BJ (cell line): ENCODE data around the gene G3BP1. TPM values are rescaled to one million over a fixed set of nuclear protein-coding genes. Genes with fewer than 3 reads are reported as not detected.

Experiments used
- CTCF ChIA-PET: fragments of 350-600 bp; formaldehyde crosslinking; extraction: SDS; loops from one replicate; lab custom pipeline; 2021; ENCODE audit warnings: antibody characterized with exemption, inconsistent platforms; lab: Yijun Ruan, JAX
- POLR2A ChIA-PET: fragments of 300-600 bp; sonication (Branson Sonifier 250); formaldehyde crosslinking; extraction: SDS; loops from one replicate; lab custom pipeline; 2021; ENCODE audit warnings: antibody characterized with exemption; lab: Charles Lee
- DNase-seq: peaks from one replicate; pipeline ENCODE4 v3.0.0-alpha.2; 2011; ENCODE audit warnings: low read depth
- H3K27me3 ChIP-seq: 2 replicates; pipeline ENCODE4 v1.6.0; 2011; ENCODE audit warnings: low read length; ENCODE audit not compliant: control insufficient read depth, insufficient read depth
- H3K36me3 ChIP-seq: 2 replicates; pipeline ENCODE4 v1.5.1; 2011; ENCODE audit warnings: low read length; ENCODE audit not compliant: control insufficient read depth, insufficient read depth
- H3K4me3 ChIP-seq: 2 replicates; pipeline ENCODE4 v1.5.1; 2011; ENCODE audit warnings: low read depth, mild to moderate bottlenecking, control low read depth, low read length
- polyA plus RNA-seq: library from polyadenylated mRNA; depleted of rRNA; stranded (reverse); fragments of >200 nt; gene quantifications from 2 replicates; pipeline ENCODE4 v1.2.3, GENCODE V29; 2011
- TF ChIP-seq, protein P1 (sequence below): IDR thresholded peaks from 2 replicates; pipeline ENCODE4 v1.5.1; 2011; ENCODE audit warnings: low read depth, mild to moderate bottlenecking, control low read depth, inconsistent platforms, low read length, moderate library complexity; ENCODE audit not compliant: insufficient read depth

Gene G3BP1
- polyA plus RNA-seq, 1 experiment: 59.1 TPM

- ChIA-PET POLR2A (interaction anchor here (0.6 kb wide), 1 partner anchor 1602 kb away, joined by 4 read pairs; no protein-coding TSS in a partner anchor), CTCF (interaction anchor here (0.5 to 1.1 kb wide), 2 partner anchors 110 to 1237 kb away, joined by 3 to 4 read pairs; no protein-coding TSS in a partner anchor)
- Histone ChIP-seq H3K36me3 (peaks cover 13% of the 10 kb centered on the region), H3K27me3 (no peaks in the 10 kb centered on the region), H3K4me3 (no peak overlapping the region)
- DNase-seq: no peak
- TF ChIP-seq, protein P1, sequence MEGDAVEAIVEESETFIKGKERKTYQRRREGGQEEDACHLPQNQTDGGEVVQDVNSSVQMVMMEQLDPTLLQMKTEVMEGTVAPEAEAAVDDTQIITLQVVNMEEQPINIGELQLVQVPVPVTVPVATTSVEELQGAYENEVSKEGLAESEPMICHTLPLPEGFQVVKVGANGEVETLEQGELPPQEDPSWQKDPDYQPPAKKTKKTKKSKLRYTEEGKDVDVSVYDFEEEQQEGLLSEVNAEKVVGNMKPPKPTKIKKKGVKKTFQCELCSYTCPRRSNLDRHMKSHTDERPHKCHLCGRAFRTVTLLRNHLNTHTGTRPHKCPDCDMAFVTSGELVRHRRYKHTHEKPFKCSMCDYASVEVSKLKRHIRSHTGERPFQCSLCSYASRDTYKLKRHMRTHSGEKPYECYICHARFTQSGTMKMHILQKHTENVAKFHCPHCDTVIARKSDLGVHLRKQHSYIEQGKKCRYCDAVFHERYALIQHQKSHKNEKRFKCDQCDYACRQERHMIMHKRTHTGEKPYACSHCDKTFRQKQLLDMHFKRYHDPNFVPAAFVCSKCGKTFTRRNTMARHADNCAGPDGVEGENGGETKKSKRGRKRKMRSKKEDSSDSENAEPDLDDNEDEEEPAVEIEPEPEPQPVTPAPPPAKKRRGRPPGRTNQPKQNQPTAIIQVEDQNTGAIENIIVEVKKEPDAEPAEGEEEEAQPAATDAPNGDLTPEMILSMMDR: no peak
These were observed 28.8 kb downstream of the G3BP1 start for GRCh38 chr5:151800532-151800931.

DNA sequence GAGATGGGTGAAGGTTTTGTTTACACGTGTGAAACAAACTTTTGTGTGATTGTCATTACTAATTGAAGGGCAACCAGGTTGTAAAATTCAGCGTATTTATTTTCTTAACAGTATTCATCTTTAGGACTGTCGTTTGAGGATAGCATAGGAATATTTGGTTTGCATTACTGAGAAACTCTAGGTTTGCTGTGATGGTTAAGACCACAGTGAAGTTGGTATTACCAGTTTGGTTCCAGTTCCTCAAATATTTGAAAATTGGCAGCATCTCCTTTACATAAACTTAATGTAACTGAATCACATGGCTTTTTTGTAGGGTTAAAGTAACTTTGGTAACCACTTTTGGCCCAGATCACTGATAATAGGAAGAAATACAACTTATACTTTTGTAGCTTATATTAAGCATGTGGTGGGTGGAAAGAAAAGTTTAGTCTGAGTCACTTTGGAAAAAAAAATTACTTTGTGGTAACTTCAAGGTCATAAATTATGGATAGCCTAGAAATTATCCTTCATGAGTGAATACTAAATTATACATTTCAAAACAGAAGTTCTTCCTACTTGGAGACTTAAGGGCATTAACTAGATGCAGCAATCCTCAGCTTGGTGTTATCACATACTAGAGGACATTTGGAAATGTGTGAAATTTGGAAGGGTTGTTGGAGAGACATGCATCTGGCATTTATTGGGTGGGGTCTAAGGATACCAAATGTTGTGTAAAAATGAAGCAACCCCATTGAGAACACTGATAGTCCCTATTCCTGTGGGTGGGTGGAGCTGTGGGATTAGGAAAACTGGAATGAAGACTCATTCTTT lies 33.9 kb downstream of the G3BP1 start:
- peaks cover 11% of the 10 kb centered on the region for H3K36me3 ChIP-seq
- no peak overlapping the region for H3K4me3 ChIP-seq
- TF ChIP-seq, protein P1: no peak
- H3K27me3 ChIP-seq: no peaks in the 10 kb centered on the region
- POLR2A ChIA-PET: interaction anchor here (0.5 kb wide), 1 partner anchor 145 kb away, joined by 3 read pairs; no protein-coding TSS in a partner anchor
- CTCF ChIA-PET: interaction anchor here (0.6 to 1.4 kb wide), 3 partner anchors 9 to 338 kb away, joined by 4 to 5 read pairs (median 5); no protein-coding TSS in a partner anchor
- DNase-seq: peak; percentile 68

DNA sequence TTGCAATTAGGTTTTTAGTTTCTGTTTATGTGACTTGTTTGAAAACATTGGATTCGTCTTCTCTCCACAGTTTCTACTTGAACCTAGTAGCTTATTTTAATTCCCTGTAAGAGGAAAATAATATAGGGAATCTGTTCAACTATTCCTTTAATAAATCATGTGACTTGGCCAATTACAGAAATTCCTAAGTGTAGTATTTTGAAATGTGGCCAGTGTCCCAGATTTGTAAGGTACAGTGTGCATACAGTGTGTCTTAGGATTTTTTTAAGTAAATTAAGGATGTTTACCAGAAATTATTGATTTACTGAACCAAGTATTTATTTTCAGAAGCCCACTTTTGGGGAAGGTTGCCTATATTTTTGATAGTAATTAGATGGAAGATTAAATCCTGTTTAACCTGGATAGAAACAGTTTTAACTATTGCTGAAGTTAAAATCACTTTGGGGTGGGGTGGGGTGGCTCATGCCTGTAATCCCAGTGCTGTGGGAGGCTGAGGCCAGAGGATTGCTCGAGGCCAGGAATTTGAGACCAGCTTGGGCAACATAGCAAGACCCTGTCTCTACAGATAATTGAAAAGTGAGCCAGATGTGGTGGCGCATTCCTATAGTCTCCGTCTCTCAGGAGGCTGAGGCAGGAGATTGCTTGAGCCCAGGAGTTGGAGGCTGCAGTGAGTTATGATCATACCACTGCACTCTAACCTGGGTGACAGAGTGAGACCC lies 36.9 kb downstream of the G3BP1 start:
- TF ChIP-seq, protein P1: no peak
- Histone ChIP-seq H3K27me3 (no peaks in the 10 kb centered on the region), H3K4me3 (no peak overlapping the region), H3K36me3 (peaks cover 7% of the 10 kb centered on the region)
- ChIA-PET CTCF (interaction anchor here (1.6 kb wide), 1 partner anchor 17 kb away, joined by 7 read pairs; no protein-coding TSS in a partner anchor), POLR2A (no interaction called here)
- no peak for DNase-seq

- Histone ChIP-seq H3K27me3 (no peaks in the 10 kb centered on the region), H3K36me3 (peaks cover 6% of the 10 kb centered on the region), H3K4me3 (no peak overlapping the region)
- TF ChIP-seq, protein P1: no peak
- DNase-seq: no peak
- ChIA-PET CTCF (interaction anchor here (1.6 kb wide), 1 partner anchor 15 kb away, joined by 7 read pairs; no protein-coding TSS in a partner anchor), POLR2A (no interaction called here)
These were observed 38.7 kb downstream of the G3BP1 start for GRCh38 chr5:151810449-151810848.

GRCh38 chr5:151810897-151811296 lies 39.1 kb downstream of the G3BP1 start:
- Histone ChIP-seq H3K4me3 (no peak overlapping the region), H3K36me3 (peaks cover 6% of the 10 kb centered on the region), H3K27me3 (no peaks in the 10 kb centered on the region)
- no peak for DNase-seq
- ChIA-PET POLR2A (no interaction called here), CTCF (interaction anchor here (1.3 kb wide), 1 partner anchor 332 kb away, joined by 4 read pairs; no protein-coding TSS in a partner anchor)
- TF ChIP-seq, protein P1: no peak
